ENCODE measurements around the gene BYSL. TPM values are rescaled to one million over a fixed set of nuclear protein-coding genes. Genes with fewer than 3 reads are reported as not detected.

The BYSL gene
- total and polyA plus RNA-seq, 9 of the 15 experiments (the other 6 are each of a cell fraction or from before 2014, with no cell fraction given): 22.2 to 92.3 (median 53.4) TPM

DNA sequence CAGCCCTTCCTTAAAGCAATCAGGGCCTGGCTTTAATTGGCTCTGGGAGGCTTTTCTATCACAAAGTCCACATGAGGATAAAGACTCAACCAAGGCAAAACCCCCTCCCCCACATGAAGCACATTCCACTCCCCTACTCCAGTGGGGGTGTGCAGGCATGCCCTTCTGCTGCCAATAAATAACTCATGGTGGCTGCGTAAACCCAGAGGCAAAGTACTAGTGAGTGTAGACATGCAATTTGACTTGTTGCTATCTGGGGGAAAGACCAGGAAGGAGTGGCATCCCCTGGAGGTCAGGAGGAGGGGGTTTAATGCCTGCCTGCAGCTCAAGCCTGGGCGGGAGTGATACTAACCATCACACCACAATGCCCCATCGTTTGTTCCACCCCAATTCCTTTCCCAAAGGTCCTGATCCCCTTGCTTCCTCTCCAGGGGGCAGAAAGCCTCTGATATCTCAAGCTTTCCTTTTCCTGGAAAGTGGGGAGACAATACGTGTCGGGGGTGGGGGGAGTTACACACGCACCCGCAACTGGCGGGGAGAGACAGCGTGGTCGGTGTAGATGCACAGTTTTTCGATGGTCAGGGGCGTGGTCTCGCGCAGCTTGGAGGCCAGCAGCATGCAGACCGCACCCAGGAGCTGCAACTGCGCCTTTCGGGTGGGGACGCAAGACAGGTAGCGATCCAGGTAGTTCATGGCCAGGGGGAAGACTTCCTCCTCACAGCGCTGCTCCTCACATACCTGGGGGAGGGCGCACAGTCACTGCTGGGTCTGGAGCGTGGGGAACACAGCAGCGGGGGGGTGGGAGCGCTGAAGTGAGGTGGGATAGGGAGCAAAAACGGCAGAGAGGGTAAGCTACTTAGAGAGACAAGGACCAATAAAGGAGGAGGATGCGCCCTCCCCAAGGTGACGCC is 18.8 kb downstream of the BYSL start (continued):
- TF ChIP-seq, protein P1, sequence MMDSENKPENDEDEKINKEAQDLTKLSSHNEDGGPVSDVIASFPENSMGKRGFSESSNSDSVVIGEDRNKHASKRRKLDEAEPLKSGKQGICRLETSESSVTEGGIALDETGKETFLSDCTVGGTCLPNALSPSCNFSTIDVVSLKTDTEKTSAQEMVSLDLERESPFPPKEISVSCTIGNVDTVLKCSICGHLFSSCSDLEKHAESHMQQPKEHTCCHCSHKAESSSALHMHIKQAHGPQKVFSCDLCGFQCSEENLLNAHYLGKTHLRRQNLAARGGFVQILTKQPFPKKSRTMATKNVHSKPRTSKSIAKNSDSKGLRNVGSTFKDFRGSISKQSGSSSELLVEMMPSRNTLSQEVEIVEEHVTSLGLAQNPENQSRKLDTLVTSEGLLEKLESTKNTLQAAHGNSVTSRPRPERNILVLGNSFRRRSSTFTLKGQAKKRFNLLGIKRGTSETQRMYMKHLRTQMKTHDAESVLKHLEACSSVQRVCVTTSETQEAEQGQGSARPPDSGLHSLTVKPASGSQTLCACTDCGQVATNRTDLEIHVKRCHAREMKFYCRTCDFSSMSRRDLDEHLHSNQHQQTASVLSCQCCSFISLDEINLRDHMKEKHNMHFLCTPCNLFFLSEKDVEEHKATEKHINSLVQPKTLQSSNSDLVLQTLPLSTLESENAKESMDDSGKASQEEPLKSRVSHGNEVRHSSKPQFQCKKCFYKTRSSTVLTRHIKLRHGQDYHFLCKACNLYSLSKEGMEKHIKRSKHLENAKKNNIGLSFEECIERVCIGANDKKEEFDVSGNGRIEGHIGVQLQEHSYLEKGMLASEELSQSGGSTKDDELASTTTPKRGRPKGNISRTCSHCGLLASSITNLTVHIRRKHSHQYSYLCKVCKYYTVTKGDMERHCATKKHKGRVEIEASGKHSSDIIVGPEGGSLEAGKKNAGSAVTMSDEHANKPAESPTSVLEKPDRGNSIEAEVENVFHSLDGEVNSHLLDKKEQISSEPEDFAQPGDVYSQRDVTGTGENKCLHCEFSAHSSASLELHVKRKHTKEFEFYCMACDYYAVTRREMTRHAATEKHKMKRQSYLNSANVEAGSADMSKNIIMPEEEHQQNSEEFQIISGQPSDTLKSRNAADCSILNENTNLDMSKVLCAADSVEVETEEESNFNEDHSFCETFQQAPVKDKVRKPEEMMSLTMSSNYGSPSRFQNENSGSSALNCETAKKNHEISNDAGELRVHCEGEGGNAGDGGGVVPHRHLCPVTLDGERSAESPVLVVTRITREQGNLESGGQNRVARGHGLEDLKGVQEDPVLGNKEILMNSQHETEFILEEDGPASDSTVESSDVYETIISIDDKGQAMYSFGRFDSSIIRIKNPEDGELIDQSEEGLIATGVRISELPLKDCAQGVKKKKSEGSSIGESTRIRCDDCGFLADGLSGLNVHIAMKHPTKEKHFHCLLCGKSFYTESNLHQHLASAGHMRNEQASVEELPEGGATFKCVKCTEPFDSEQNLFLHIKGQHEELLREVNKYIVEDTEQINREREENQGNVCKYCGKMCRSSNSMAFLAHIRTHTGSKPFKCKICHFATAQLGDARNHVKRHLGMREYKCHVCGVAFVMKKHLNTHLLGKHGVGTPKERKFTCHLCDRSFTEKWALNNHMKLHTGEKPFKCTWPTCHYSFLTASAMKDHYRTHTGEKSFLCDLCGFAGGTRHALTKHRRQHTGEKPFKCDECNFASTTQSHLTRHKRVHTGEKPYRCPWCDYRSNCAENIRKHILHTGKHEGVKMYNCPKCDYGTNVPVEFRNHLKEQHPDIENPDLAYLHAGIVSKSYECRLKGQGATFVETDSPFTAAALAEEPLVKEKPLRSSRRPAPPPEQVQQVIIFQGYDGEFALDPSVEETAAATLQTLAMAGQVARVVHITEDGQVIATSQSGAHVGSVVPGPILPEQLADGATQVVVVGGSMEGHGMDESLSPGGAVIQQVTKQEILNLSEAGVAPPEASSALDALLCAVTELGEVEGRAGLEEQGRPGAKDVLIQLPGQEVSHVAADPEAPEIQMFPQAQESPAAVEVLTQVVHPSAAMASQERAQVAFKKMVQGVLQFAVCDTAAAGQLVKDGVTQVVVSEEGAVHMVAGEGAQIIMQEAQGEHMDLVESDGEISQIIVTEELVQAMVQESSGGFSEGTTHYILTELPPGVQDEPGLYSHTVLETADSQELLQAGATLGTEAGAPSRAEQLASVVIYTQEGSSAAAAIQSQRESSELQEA (IDR thresholded peaks at IDR 0.05; ENCODE audit: low read depth): no peak
- TF ChIP-seq, protein P2, sequence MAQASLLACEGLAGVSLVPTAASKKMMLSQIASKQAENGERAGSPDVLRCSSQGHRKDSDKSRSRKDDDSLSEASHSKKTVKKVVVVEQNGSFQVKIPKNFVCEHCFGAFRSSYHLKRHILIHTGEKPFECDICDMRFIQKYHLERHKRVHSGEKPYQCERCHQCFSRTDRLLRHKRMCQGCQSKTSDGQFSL (CRISPR knock-in tag; IDR thresholded peaks at IDR 0.05): peak; percentile 64
- TF ChIP-seq, protein P2 (tag; IDR thresholded peaks at IDR 0.05): no peak
- TF ChIP-seq BRCA1 (IDR thresholded peaks at IDR 0.05): no peak
- no peak for TF ChIP-seq BRCA1 (CRISPR knock-in tag; IDR thresholded peaks at IDR 0.05)
- no peak for TF ChIP-seq ETS2 (tag; IDR thresholded peaks at IDR 0.05; ENCODE audit: borderline replicate concordance, poor library complexity, severe bottlenecking)
- TF ChIP-seq, protein P3, sequence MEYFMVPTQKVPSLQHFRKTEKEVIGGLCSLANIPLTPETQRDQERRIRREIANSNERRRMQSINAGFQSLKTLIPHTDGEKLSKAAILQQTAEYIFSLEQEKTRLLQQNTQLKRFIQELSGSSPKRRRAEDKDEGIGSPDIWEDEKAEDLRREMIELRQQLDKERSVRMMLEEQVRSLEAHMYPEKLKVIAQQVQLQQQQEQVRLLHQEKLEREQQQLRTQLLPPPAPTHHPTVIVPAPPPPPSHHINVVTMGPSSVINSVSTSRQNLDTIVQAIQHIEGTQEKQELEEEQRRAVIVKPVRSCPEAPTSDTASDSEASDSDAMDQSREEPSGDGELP (CRISPR knock-in tag; IDR thresholded peaks at IDR 0.05; ENCODE audit: borderline replicate concordance): no peak
- no peak for TF ChIP-seq ZNF57 (CRISPR knock-in tag; IDR thresholded peaks at IDR 0.05)
- TF ChIP-seq ZNF551 (CRISPR knock-in tag; IDR thresholded peaks at IDR 0.05): no peak
- peak; percentile 28; the same call in 1 of the 2 replicates for TF ChIP-seq ZNF143 (CRISPR knock-in tag; IDR thresholded peaks at IDR 0.05)
- TF ChIP-seq ZNF766 (CRISPR knock-in tag; conservative IDR thresholded peaks at IDR 0.05): peak; percentile 0; the same call in 1 of the 2 replicates
- no peak for TF ChIP-seq NCOA6 (IDR thresholded peaks at IDR 0.05)
- no peak for TF ChIP-seq ZBTB7A (IDR thresholded peaks at IDR 0.05; ENCODE audit: borderline replicate concordance, control insufficient read depth, low read depth, low read length)
- TF ChIP-seq HDGF (IDR thresholded peaks at IDR 0.05): no peak
- TF ChIP-seq NRF1 (conservative IDR thresholded peaks at IDR 0.05 in 1 of 2, IDR thresholded peaks at IDR 0.05 in 1 of 2): peak; percentile 68 to 75
- TF ChIP-seq ZNF644 (tag; IDR thresholded peaks at IDR 0.05; ENCODE audit: low read depth): no peak
- no peak for TF ChIP-seq TCF7 (IDR thresholded peaks at IDR 0.05; ENCODE audit: borderline replicate concordance)
- TF ChIP-seq ZNF695 (CRISPR knock-in tag; IDR thresholded peaks at IDR 0.05): no peak
- TF ChIP-seq NELFE (IDR thresholded peaks at IDR 0.05; ENCODE audit: insufficient read depth, insufficient read length): no peak
